WI38 (cell line): Measurements from ENCODE around the gene PPARG.
"Not testable (repeated sequence)": the region's sequence is repeated elsewhere in the genome, so short reads cannot be mapped to it uniquely, and the experiment has no call there.

Source experiments
- H3K4me3 ChIP-seq: 2 replicates; pipeline ENCODE4 v1.5.1; 2011; ENCODE audit warnings: low read depth, mild to moderate bottlenecking, control low read depth, low read length
- TF ChIP-seq, protein P1 (sequence below): IDR thresholded peaks from 2 replicates; pipeline ENCODE4 v1.5.1; 2012; ENCODE audit warnings: low read depth, mild to moderate bottlenecking, control low read depth, low read length

Gene PPARG

DNA sequence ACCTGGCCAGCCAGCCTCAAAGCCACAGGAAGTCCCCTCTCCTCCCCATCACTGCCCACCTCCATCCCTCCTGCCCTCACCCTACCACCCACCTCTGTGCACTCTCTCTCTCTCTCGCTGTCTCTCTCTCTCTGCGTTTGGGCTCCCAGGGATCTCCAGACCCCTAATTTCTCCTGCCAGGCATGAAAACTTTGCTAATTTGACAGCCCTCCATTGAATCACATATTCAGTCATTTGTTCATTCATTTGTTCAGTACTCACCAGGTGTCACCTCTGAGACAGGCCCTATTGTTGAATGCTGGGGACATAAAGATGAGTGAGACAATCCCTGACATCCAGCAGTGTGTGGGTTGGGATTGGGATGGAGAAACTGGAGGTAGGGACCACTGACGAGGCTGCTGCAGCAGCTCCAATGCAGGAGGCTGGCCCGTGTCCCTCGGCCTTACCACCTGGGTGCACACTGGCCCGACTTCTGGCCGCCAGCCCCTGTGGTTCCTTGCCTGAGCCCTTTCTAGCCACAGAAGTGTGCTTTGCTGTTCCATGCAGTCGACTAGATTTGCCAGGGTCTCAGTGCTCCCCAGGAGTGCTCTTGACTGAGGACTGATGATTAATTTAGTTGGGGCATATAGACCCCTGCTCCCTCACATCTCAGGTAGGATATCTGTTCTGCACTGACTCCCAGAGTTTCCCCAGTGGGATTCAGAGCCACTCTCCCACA is 156.8 kb downstream of the PPARG start:
- H3K4me3 ChIP-seq = no peak overlapping the region
- TF ChIP-seq, protein P1, sequence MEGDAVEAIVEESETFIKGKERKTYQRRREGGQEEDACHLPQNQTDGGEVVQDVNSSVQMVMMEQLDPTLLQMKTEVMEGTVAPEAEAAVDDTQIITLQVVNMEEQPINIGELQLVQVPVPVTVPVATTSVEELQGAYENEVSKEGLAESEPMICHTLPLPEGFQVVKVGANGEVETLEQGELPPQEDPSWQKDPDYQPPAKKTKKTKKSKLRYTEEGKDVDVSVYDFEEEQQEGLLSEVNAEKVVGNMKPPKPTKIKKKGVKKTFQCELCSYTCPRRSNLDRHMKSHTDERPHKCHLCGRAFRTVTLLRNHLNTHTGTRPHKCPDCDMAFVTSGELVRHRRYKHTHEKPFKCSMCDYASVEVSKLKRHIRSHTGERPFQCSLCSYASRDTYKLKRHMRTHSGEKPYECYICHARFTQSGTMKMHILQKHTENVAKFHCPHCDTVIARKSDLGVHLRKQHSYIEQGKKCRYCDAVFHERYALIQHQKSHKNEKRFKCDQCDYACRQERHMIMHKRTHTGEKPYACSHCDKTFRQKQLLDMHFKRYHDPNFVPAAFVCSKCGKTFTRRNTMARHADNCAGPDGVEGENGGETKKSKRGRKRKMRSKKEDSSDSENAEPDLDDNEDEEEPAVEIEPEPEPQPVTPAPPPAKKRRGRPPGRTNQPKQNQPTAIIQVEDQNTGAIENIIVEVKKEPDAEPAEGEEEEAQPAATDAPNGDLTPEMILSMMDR = no peak

DNA sequence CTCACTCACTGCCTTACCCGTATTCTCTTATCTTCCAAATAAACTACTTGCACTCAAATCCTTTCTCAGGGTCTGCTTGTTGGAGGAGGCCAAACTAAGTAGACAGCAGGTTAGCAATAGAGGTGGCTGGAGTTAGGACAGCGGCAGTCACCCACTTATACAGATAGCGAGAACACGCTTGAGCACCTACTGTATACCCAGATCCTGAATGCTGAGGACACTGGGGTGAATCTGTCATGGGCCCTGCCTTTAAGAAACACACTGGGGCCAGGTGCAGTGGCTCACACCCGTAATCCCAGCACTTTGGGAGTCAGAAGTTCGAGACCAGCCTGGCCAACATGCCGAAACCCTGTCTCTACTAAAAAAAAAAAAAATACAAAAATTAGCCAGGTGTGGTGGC is 157.4 kb downstream of the PPARG start:
- TF ChIP-seq, protein P1 = no peak
- H3K4me3 ChIP-seq = no peak overlapping the region

DNA sequence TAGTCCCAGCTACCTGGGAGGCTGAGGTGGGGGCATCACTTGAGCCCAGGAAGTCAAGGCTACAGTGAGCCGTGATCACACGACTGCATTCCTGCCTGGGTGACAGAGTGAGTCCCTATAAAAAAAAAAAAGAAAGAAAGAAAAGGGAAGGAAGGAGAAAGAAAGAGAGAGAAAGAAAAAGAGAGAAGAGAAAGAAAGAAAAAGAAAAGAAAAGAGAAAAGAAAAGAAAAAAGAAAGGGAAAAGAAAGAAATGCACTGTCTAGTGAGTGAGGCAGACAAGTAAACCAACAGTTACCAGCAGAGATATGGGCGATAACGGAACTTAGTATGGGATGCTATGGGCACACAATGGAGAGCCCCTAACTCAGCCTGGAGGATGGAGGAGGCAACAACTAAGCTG is 158.2 kb downstream of the PPARG start:
- H3K4me3 ChIP-seq = no peak overlapping the region
- TF ChIP-seq, protein P1 = no peak

DNA sequence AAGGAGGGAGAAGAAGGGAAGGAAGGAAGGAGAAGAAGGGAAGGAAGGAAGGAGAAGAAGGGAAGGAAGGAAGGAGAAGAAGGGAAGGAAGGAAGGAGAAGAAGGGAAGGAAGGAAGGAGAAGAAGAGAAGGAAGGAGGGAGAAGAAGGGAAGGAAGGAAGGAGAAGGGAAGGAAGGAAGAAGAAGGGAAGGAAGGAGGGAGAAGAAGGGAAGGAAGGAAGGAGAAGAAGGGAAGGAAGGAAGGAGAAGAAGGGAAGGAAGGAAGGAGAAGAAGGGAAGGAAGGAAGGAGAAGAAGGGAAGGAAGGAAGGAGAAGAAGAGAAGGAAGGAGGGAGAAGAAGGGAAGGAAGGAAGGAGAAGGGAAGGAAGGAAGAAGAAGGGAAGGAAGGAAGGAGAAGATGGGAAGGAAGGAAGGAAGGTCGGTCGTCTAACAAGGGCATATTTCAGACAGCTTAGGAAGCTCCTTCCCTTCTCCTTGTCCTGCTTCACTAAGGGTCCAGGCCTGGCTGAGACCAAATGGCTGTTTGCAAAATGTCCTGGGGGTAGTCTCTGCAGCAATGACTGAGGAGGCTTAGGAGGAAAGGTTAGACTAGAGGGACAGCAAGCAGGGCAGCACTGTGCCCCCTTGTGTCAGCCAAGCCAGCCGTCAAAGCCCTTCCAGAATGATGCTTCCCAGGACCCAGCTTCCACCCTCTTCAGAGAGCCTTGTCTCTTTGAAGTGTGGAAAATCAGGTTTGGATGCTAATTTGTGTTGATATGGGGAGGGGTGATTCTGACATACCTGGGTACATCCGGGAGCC is 159.7 kb downstream of the PPARG start:
- H3K4me3 ChIP-seq = not testable (repeated sequence)

DNA sequence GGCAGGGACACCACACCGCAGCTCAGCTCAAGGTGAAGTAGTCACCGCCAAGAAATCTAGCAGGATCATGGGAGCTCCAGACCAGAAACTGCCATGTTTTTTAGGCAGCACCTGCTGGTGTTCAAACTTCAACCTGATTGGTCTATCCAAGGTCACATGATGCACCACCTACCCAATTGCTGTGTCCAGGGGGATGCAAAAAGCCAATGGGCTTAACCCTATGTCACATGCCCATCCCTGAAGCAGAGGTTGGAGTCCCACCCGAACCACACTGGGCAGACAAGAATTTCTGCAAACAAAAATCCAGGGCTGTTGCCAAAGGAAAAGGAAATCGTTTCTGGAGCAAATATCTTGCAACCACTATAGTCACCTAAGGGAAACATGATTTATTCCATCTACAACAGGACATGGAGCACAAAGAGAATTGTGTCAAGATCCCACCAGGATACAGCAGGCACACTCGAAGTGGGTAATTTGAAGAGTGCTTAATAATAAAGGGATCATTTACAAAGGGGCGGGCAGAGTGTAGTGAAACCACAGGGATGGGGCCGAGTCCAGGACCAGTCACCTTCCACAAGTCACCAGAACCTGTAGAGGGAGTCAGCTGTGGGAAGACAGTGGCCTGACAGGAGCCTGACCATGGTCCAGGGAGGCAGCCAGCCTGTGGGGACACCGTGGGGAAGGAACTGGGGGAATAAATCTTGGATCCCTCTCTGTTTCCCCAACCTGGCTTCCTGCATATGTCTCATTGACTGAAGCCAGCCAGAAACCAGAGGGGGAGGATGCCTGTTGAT is 161.2 kb downstream of the PPARG start:
- TF ChIP-seq, protein P1 = no peak
- no peak overlapping the region for H3K4me3 ChIP-seq

DNA sequence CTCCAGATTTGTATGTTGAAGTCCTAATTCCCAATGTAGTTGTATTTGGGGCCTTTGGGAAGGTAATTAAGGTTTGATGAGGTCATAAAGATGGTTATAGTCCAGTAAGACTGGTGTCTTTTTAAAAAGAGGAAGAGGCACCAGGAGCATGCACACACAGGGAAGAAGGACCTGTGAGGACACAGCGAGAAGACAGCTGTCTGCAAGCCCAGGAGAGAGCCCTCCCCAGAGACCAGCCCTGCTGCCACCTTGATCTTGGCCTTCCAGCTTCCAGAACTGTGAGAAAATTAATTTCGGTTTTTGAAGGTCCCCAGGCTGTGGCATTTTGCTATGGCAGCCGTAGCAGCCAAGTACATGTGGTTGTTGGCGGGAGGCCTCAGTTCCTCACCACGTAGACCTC is 162.6 kb downstream of the PPARG start:
- TF ChIP-seq, protein P1 = no peak
- no peak overlapping the region for H3K4me3 ChIP-seq

DNA sequence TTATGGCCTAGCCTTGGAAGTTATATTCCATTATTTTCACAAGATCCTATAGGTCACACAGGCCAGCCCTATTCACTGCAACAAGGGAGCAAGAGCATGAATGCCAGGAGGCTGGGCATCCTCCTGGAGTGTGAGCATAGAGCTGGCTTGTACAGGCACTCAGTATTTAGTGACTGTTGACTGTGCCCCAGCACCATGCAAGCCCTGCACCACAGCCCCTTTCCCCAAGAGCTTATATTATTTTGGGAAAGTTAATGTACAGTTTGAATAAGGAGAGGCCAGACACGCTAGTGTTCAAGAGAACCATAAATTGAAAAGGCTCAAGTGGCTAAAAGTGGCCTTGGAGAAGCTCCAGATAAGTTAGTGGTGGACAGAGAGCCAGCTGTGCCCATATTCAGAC is 163.1 kb downstream of the PPARG start:
- H3K4me3 ChIP-seq = no peak overlapping the region
- TF ChIP-seq, protein P1 = no peak
